ENCODE measurements around the gene USP34. TPM values are rescaled to one million over a fixed set of nuclear protein-coding genes. Genes with fewer than 3 reads are reported as not detected.

USP34 gene
- total RNA-seq, 2 donors from 2014 or later: 105 to 120 TPM

- no peak overlapping the region for H3K4me3 ChIP-seq (ENCODE audit: low read length)
- Mint-ChIP-seq H3K27ac (no peak overlapping the region), H3K4me1 (peaks cover 2% of the 10 kb centered on the region), H3K27me3 (ENCODE audit: insufficient read depth) (no peaks in the 10 kb centered on the region), H3K9me3 (peaks cover 10% of the 10 kb centered on the region), H3K4me3 (no peak overlapping the region), H3K36me3 (ENCODE audit: low read depth) (peaks cover 53% of the 10 kb centered on the region)
- H3K27ac ChIP-seq (ENCODE audit: low read depth, low read length): no peak overlapping the region
- H3K9me3 ChIP-seq (ENCODE audit: control insufficient read depth, low read length): peaks cover 23% of the 10 kb centered on the region
- H3K36me3 ChIP-seq (ENCODE audit: control insufficient read depth, insufficient read depth, low read length): peaks cover 44% of the 10 kb centered on the region
- no peaks in the 10 kb centered on the region for H3K4me1 ChIP-seq (ENCODE audit: control insufficient read depth, insufficient read depth, low read length)
- no peak for DNase-seq
- 99 to 100% methylated on average over 4 to 6 of the region's 6 CpGs for WGBS, 2 experiments (ENCODE audit: insufficient coverage in 1 of 2, insufficient read length in 1 of 2)
- H3K9ac ChIP-seq (ENCODE audit: extremely low read depth, low read length, poor library complexity, severe bottlenecking): no peak overlapping the region
- TF ChIP-seq, protein P1, sequence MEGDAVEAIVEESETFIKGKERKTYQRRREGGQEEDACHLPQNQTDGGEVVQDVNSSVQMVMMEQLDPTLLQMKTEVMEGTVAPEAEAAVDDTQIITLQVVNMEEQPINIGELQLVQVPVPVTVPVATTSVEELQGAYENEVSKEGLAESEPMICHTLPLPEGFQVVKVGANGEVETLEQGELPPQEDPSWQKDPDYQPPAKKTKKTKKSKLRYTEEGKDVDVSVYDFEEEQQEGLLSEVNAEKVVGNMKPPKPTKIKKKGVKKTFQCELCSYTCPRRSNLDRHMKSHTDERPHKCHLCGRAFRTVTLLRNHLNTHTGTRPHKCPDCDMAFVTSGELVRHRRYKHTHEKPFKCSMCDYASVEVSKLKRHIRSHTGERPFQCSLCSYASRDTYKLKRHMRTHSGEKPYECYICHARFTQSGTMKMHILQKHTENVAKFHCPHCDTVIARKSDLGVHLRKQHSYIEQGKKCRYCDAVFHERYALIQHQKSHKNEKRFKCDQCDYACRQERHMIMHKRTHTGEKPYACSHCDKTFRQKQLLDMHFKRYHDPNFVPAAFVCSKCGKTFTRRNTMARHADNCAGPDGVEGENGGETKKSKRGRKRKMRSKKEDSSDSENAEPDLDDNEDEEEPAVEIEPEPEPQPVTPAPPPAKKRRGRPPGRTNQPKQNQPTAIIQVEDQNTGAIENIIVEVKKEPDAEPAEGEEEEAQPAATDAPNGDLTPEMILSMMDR (conservative IDR thresholded peaks at IDR 0.05): no peak
- no peaks in the 10 kb centered on the region for H3K27me3 ChIP-seq (ENCODE audit: control insufficient read depth, insufficient read depth, low read length, poor library complexity, severe bottlenecking)
Measured at GRCh38 chr2:61357681-61358080, 113.2 kb downstream of the USP34 start.

DNA sequence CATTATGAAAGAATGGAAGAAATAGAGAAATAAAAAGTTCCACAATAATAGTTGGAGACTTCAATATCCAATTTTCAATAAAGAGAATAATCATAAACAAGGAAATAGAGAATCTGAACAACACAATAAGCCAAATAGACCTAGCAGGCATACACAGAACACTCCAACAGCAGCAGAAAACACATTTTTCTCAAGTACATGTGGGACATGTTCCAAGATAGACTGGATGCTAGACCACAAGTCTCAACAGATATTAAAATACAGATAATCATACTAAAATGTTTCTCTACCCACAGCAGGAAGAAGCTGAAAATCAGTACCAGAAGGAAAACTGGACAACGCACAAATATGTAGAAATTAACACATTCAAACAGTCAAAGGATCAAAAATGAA, 113.9 kb downstream of the USP34 start:
- TF ChIP-seq, protein P1 (conservative IDR thresholded peaks at IDR 0.05): no peak
- peak overlapping the region; percentile 19 for H3K27ac Mint-ChIP-seq
- Histone ChIP-seq H3K4me3 (ENCODE audit: low read length) (no peak overlapping the region), H3K27me3 (ENCODE audit: control insufficient read depth, insufficient read depth, low read length, poor library complexity, severe bottlenecking) (no peaks in the 10 kb centered on the region), H3K36me3 (ENCODE audit: control insufficient read depth, insufficient read depth, low read length) (peaks cover 41% of the 10 kb centered on the region), H3K27ac (ENCODE audit: low read depth, low read length) (no peak overlapping the region), H3K4me1 (ENCODE audit: control insufficient read depth, insufficient read depth, low read length) (peaks cover 2% of the 10 kb centered on the region), H3K9ac (ENCODE audit: extremely low read depth, low read length, poor library complexity, severe bottlenecking) (no peak overlapping the region), H3K9me3 (ENCODE audit: control insufficient read depth, low read length) (peaks cover 23% of the 10 kb centered on the region)
- peaks cover 10% of the 10 kb centered on the region for H3K9me3 Mint-ChIP-seq
- 80% methylated on average over 1 of the region's 1 CpG; no CpG with 5 or more reads in 1 of the 2 experiments for WGBS, 2 experiments (ENCODE audit: insufficient coverage in 1 of 2, insufficient read length in 1 of 2)
- no peaks in the 10 kb centered on the region for H3K27me3 Mint-ChIP-seq (ENCODE audit: insufficient read depth)
- H3K4me1 Mint-ChIP-seq: peaks cover 4% of the 10 kb centered on the region
- no peak overlapping the region for H3K4me3 Mint-ChIP-seq
- no peak for DNase-seq
- peaks cover 51% of the 10 kb centered on the region for H3K36me3 Mint-ChIP-seq (ENCODE audit: low read depth)

DNA sequence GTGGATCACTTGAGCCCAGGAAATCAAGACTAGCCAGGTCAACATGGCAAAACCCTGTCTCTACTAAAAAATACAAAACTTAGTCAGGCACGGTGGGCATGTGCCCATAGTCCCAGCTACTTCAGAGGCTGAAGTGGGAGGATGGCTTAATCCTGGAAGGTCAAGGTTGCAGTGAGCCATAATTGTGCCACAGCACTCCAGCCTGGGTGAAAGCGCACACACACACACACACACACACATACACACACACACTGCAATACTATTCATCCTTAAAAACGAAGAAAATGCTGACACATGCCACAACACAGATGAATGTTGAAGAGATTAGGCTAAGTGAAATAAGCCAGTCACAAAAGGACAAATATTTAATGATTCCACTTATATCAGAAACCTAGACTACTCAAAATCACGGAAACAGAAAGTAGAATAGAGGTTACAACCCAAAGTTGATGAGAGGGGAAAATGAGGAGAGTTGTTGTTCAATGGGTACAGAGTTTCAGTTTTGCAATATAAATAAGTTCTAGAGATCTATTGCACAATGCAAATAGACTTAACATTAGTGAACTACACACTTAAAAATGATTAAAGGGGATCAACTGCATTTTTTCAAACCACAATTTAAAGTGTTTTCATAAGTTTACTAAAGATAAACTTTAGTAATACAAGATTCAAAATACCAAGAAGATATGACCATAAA, 114.5 kb downstream of the USP34 start:
- H3K27ac ChIP-seq (ENCODE audit: low read depth, low read length): no peak overlapping the region
- Mint-ChIP-seq H3K4me1 (peaks cover 8% of the 10 kb centered on the region), H3K27ac (no peak overlapping the region), H3K36me3 (ENCODE audit: low read depth) (peaks cover 48% of the 10 kb centered on the region), H3K9me3 (peaks cover 10% of the 10 kb centered on the region), H3K27me3 (ENCODE audit: insufficient read depth) (no peaks in the 10 kb centered on the region), H3K4me3 (no peak overlapping the region)
- no peak for DNase-seq
- peaks cover 23% of the 10 kb centered on the region for H3K9me3 ChIP-seq (ENCODE audit: control insufficient read depth, low read length)
- H3K9ac ChIP-seq (ENCODE audit: extremely low read depth, low read length, poor library complexity, severe bottlenecking): no peak overlapping the region
- TF ChIP-seq, protein P1 (conservative IDR thresholded peaks at IDR 0.05): no peak
- H3K4me3 ChIP-seq (ENCODE audit: low read length): no peak overlapping the region
- H3K4me1 ChIP-seq (ENCODE audit: control insufficient read depth, insufficient read depth, low read length): peaks cover 7% of the 10 kb centered on the region
- peaks cover 38% of the 10 kb centered on the region for H3K36me3 ChIP-seq (ENCODE audit: control insufficient read depth, insufficient read depth, low read length)
- H3K27me3 ChIP-seq (ENCODE audit: control insufficient read depth, insufficient read depth, low read length, poor library complexity, severe bottlenecking): no peaks in the 10 kb centered on the region
- WGBS, 2 experiments (ENCODE audit: insufficient coverage in 1 of 2, insufficient read length in 1 of 2): 98% methylated on average over 4 of the region's 4 CpGs; no CpG with 5 or more reads in 1 of the 2 experiments

Measured in endodermal cell (in vitro differentiated cells).